ENCODE results near the gene KIF5A.

Gene KIF5A

DNA sequence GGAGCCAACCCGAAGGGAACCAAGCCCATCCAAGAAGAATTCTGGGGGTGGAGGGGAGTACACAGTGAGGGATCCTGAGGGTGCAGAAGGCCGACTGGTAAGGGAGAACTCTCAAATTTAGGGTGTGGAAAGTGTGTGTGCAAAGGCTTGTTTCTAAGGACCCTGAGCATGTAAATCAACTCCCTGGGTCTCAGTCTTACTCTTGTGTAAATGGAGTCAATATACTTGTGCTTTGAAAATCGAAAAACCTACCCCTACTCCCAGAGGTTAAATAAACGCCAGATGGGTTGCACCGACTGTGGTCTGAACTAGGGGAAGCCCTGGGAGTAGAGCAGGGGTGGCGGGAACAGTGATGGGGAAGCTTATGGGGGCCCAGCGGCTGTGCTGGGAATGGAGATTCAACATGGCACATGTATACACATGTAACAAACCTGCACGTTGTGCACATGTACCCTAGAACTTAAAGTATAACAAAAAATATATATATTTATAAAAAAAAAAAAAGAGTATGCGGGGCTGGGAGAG, 77.1 kb downstream of the KIF5A start:
- Histone ChIP-seq H3K36me3 (replicated peaks) (no peaks in the 10 kb centered on the region), H3K27ac (no peak overlapping the region), H3K4me3 (ENCODE audit: low read depth, low read length) (no peak overlapping the region), H3K27me3 (replicated peaks) (peaks cover 25% of the 10 kb centered on the region)
- no peak for DNase-seq
- in situ Hi-C loops (cut with HindIII; ENCODE audit: low pct_ligation_motif_present, low sequenced_read_pairs): no loop called here
- TF ChIP-seq, protein P1, sequence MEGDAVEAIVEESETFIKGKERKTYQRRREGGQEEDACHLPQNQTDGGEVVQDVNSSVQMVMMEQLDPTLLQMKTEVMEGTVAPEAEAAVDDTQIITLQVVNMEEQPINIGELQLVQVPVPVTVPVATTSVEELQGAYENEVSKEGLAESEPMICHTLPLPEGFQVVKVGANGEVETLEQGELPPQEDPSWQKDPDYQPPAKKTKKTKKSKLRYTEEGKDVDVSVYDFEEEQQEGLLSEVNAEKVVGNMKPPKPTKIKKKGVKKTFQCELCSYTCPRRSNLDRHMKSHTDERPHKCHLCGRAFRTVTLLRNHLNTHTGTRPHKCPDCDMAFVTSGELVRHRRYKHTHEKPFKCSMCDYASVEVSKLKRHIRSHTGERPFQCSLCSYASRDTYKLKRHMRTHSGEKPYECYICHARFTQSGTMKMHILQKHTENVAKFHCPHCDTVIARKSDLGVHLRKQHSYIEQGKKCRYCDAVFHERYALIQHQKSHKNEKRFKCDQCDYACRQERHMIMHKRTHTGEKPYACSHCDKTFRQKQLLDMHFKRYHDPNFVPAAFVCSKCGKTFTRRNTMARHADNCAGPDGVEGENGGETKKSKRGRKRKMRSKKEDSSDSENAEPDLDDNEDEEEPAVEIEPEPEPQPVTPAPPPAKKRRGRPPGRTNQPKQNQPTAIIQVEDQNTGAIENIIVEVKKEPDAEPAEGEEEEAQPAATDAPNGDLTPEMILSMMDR (IDR thresholded peaks at IDR 0.05; ENCODE audit: low read depth, low read length, missing control alignments): no peak

DNA sequence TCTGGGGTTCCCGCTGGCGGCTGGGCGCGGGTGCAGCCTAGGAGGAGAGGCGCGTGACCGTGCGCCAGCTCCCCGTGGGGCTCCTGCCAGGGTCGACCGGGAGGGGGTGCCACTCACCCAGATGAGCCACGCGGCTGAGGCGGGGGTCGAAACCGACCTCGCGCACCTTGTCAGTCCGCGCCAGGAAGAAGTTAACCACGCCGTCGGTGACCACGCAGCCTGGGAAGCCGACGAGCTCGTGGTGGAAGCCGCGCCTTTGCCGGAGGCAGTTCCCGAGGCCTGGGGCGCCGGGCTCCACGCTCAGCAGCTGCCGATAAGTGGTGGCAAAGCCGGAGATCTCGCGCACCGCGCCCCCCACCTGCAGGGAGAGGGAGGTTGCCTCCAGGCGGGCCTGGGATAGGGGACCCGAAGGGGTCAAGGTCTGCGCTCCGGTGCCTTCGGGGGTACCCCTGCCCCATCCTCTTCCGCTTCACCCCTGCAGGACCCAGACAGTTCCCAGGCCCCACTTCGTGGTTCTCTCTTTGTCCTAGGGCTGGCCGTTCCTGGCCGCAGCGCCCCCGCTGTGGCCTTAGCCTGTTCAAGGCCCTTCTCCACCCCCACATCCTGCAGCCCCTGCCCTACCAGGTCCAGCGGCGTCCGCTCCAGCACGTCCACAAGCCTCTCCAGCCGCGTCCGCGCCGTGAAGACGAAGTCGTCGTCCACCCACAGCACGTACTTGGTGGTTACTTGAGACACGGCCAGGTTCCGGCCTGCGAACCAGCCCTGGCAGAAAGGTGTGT, 77.8 kb downstream of the KIF5A start:
- Histone ChIP-seq H3K27ac (no peak overlapping the region), H3K4me3 (ENCODE audit: low read depth, low read length) (no peak overlapping the region), H3K36me3 (replicated peaks) (no peaks in the 10 kb centered on the region), H3K27me3 (replicated peaks) (peaks cover 23% of the 10 kb centered on the region)
- no peak for DNase-seq
- TF ChIP-seq, protein P1 (IDR thresholded peaks at IDR 0.05; ENCODE audit: low read depth, low read length, missing control alignments): peak; percentile 33
- in situ Hi-C loops (cut with HindIII; ENCODE audit: low pct_ligation_motif_present, low sequenced_read_pairs): no loop called here

- Histone ChIP-seq H3K4me3 (ENCODE audit: low read depth, low read length) (no peak overlapping the region), H3K36me3 (replicated peaks) (no peaks in the 10 kb centered on the region), H3K27ac (no peak overlapping the region), H3K27me3 (replicated peaks) (peaks cover 23% of the 10 kb centered on the region)
- no peak for DNase-seq
- TF ChIP-seq, protein P1 (IDR thresholded peaks at IDR 0.05; ENCODE audit: low read depth, low read length, missing control alignments): no peak
- in situ Hi-C loops (cut with HindIII; ENCODE audit: low pct_ligation_motif_present, low sequenced_read_pairs): no loop called here
These were observed 78.7 kb downstream of the KIF5A start for GRCh38 chr12:57628280-57629191.

DNA sequence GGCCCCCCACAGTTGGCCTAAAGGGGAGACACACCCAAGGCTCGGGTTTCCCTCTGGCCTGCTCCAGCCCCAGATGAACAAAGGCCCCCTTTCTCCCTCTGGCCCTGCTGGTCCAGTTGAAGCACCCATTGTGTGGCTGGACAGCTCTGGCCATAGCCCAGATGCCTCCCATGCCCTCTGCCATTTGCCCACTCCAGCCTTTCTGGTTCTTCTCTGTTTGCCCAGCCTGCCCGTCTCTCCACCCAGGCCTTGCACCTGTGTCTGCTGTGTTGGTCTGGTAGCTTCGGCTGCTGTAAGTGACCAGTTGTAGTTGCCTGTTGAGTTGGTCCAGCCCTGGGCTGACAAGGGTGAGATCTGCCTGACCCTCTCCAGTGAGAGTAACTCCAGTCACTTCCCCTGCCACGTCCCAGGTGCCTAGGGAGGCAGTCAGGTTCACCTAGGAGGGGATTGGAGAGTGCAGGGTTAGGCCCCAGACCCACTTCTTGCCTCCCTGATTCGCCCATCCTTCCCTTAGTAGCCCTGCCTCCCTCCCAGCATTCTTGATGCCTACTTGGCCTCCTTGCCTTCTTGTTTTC, 80.1 kb downstream of the KIF5A start:
- peaks cover 18% of the 10 kb centered on the region for H3K27me3 ChIP-seq (replicated peaks)
- TF ChIP-seq, protein P1 (IDR thresholded peaks at IDR 0.05; ENCODE audit: low read depth, low read length, missing control alignments): no peak
- H3K4me3 ChIP-seq (ENCODE audit: low read depth, low read length): no peak overlapping the region
- no peak overlapping the region for H3K27ac ChIP-seq
- in situ Hi-C loops (cut with HindIII; ENCODE audit: low pct_ligation_motif_present, low sequenced_read_pairs): no loop called here
- no peak for DNase-seq
- H3K36me3 ChIP-seq (replicated peaks): no peaks in the 10 kb centered on the region

DNA sequence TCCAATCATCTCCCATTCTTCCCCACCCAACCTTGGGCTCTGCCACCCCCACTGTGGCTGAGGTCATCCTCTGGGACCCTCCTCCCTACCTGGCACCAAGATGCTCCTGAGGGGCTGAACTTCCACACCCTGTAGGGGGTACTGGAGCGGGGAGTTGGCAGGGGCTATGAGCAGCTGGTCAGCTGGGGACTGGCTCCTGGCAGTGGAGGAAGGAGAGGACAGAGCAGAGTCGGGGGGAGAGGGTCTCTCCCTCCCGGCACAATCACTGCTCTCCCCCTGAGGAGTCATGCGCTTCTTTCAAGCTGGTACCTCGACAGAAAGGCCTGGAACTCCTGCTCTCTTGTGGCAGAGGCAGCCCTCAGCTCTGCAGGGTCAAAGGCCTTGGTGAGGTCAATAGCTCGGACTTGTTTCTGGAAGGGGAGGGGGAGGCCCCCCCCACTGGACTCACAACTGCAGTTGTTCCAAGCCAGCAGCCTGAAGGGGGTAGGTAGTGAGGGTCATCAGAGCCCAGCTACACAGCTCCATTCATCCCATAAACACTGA, 81.1 kb downstream of the KIF5A start:
- no peak for DNase-seq
- H3K4me3 ChIP-seq (ENCODE audit: low read depth, low read length): no peak overlapping the region
- peaks cover 15% of the 10 kb centered on the region for H3K27me3 ChIP-seq (replicated peaks)
- TF ChIP-seq, protein P1 (IDR thresholded peaks at IDR 0.05; ENCODE audit: low read depth, low read length, missing control alignments): no peak
- in situ Hi-C loops (cut with HindIII; ENCODE audit: low pct_ligation_motif_present, low sequenced_read_pairs): no loop called here
- no peak overlapping the region for H3K27ac ChIP-seq
- no peaks in the 10 kb centered on the region for H3K36me3 ChIP-seq (replicated peaks)
